ENCODE measurements around the gene THBS2.

Gene THBS2

DNA sequence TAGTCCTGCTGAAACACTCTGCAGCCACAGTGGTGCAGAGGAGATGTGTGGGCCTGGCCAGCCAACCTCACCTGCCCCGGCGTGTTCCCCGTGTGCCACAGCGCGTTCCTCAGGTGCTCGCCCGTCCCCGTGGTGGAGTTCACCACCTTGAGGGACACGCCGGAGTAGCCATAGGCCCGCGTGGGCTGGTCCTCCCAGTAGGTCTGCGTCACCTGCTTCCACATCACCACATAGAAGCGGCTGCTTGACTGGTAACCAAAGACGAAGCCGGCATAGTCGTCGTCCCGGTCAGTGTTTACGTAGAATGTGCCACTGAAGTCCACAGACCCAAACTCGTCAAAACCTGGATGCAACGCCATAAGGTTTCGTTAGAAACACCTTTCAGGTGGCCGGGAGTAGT, 31.5 kb downstream of the THBS2 start:
- Histone ChIP-seq H3K9ac (ENCODE audit: low read depth, low read length, poor library complexity, severe bottlenecking) (no peak overlapping the region), H3K36me3 (ENCODE audit: insufficient read depth, low read length) (no peaks in the 10 kb centered on the region), H3K4me3 (ENCODE audit: low read length, poor library complexity, severe bottlenecking) (no peak overlapping the region), H3K4me1 (ENCODE audit: insufficient read depth, low read length, poor library complexity, severe bottlenecking) (no peaks in the 10 kb centered on the region), H3F3A (ENCODE audit: low read depth) (no peaks in the 10 kb centered on the region), H3K79me2 (ENCODE audit: insufficient read depth, low read length) (no peaks in the 10 kb centered on the region), H3K27me3 (ENCODE audit: insufficient read depth, low read length, poor library complexity, severe bottlenecking) (no peaks in the 10 kb centered on the region), H3K4me2 (ENCODE audit: low read depth, low read length, poor library complexity, severe bottlenecking) (no peak overlapping the region), H3K9me2 (replicated peaks; ENCODE audit: low read depth, low read length) (no peaks in the 10 kb centered on the region), H4K20me1 (ENCODE audit: insufficient read depth, low read length, poor library complexity, severe bottlenecking) (no peaks in the 10 kb centered on the region), H3K9me3 (ENCODE audit: insufficient read depth, low read depth, low read length) (peaks cover 13% of the 10 kb centered on the region; the same call in 1 of the 2 replicates), H2AFZ (ENCODE audit: low read length) (no peak overlapping the region)
- TF ChIP-seq EZH2phosphoT487 (IDR thresholded peaks at IDR 0.05; ENCODE audit: borderline replicate concordance) = no peak
- TF ChIP-seq, protein P1, sequence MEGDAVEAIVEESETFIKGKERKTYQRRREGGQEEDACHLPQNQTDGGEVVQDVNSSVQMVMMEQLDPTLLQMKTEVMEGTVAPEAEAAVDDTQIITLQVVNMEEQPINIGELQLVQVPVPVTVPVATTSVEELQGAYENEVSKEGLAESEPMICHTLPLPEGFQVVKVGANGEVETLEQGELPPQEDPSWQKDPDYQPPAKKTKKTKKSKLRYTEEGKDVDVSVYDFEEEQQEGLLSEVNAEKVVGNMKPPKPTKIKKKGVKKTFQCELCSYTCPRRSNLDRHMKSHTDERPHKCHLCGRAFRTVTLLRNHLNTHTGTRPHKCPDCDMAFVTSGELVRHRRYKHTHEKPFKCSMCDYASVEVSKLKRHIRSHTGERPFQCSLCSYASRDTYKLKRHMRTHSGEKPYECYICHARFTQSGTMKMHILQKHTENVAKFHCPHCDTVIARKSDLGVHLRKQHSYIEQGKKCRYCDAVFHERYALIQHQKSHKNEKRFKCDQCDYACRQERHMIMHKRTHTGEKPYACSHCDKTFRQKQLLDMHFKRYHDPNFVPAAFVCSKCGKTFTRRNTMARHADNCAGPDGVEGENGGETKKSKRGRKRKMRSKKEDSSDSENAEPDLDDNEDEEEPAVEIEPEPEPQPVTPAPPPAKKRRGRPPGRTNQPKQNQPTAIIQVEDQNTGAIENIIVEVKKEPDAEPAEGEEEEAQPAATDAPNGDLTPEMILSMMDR (conservative IDR thresholded peaks at IDR 0.05; ENCODE audit: low read length) = no peak

DNA sequence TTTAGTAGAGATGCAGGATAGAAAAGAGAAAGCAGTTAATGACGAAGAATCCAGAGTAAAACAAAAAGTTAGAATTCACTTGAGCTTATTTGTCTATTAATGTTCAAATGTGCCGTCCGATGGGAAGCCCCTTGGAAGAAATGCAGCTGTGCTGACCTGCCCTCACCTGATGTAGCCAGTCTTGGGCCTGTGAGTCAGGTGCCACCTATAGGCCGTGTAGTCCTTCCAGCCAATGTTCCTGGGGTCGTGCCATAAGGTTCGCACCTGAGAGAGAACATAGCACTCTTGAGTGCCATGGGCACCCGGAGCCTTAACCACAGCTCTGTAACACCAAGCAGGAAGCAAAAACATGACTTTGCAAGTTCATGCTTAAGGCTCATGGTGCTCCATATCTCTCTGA, 32.4 kb downstream of the THBS2 start:
- H4K20me1 ChIP-seq (ENCODE audit: insufficient read depth, low read length, poor library complexity, severe bottlenecking) = no peaks in the 10 kb centered on the region
- H3K36me3 ChIP-seq (ENCODE audit: insufficient read depth, low read length) = no peaks in the 10 kb centered on the region
- no peak for TF ChIP-seq EZH2phosphoT487 (IDR thresholded peaks at IDR 0.05; ENCODE audit: borderline replicate concordance)
- TF ChIP-seq, protein P1 (conservative IDR thresholded peaks at IDR 0.05; ENCODE audit: low read length) = no peak
- no peak overlapping the region for H3K9ac ChIP-seq (ENCODE audit: low read depth, low read length, poor library complexity, severe bottlenecking)
- no peaks in the 10 kb centered on the region for H3F3A ChIP-seq (ENCODE audit: low read depth)
- H3K79me2 ChIP-seq (ENCODE audit: insufficient read depth, low read length) = no peaks in the 10 kb centered on the region
- no peak overlapping the region for H3K4me2 ChIP-seq (ENCODE audit: low read depth, low read length, poor library complexity, severe bottlenecking)
- H3K4me3 ChIP-seq (ENCODE audit: low read length, poor library complexity, severe bottlenecking) = no peak overlapping the region
- H3K9me3 ChIP-seq (ENCODE audit: insufficient read depth, low read depth, low read length) = peaks cover 13% of the 10 kb centered on the region; the same call in 1 of the 2 replicates
- no peaks in the 10 kb centered on the region for H3K4me1 ChIP-seq (ENCODE audit: insufficient read depth, low read length, poor library complexity, severe bottlenecking)
- no peak overlapping the region for H2AFZ ChIP-seq (ENCODE audit: low read length)
- H3K27me3 ChIP-seq (ENCODE audit: insufficient read depth, low read length, poor library complexity, severe bottlenecking) = no peaks in the 10 kb centered on the region
- H3K9me2 ChIP-seq (replicated peaks; ENCODE audit: low read depth, low read length) = no peaks in the 10 kb centered on the region

DNA sequence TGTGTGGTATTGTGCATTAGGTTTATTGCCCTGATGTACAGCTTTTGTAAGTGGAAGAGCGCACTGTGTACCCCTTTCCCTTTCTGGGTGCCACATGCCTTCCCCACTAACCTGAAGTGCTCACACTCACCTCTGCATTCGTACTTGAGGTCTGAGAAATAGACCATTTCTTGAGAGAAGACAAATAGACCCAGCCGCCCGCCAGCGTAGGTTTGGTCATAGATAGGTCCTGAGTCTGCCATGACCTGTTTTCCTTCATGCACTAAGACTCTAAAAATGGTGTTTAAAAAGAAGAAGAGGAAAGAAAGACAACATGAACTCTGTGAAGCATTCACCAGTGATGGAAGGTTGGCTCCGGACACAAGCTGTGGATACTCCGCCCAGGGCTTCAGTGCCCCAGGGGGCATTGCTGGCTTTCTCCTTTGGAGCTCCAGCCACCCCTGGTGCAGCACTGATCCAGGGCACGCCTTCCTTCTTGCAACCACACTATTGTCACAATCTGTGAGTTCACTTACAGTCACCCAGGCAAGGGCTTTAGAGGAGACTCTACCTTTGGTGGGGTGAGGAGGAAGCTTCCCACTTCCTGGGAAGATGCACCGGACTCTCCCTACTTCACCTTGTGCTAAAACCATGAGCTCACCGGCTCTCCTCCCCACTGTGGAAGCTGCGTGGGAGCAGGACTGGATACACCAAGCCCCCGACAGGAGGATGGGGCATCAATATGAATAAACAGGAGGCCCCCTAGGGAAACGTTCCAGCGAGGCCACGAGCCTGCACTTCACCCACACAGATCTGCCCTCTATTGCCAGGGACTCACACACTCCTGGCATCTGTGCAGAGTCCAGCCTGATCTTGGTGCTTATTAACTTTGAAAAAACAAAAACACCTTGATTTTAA, 33.3 kb downstream of the THBS2 start:
- Histone ChIP-seq H3K4me3 (ENCODE audit: low read length, poor library complexity, severe bottlenecking) (no peak overlapping the region), H3K36me3 (ENCODE audit: insufficient read depth, low read length) (no peaks in the 10 kb centered on the region), H3K9me3 (ENCODE audit: insufficient read depth, low read depth, low read length) (peaks cover 15% of the 10 kb centered on the region; the same call in 1 of the 2 replicates), H3K4me2 (ENCODE audit: low read depth, low read length, poor library complexity, severe bottlenecking) (no peak overlapping the region), H3K9ac (ENCODE audit: low read depth, low read length, poor library complexity, severe bottlenecking) (no peak overlapping the region), H3K27me3 (ENCODE audit: insufficient read depth, low read length, poor library complexity, severe bottlenecking) (no peaks in the 10 kb centered on the region), H4K20me1 (ENCODE audit: insufficient read depth, low read length, poor library complexity, severe bottlenecking) (no peaks in the 10 kb centered on the region), H3K79me2 (ENCODE audit: insufficient read depth, low read length) (no peaks in the 10 kb centered on the region), H3F3A (ENCODE audit: low read depth) (no peaks in the 10 kb centered on the region), H3K9me2 (replicated peaks; ENCODE audit: low read depth, low read length) (no peaks in the 10 kb centered on the region), H2AFZ (ENCODE audit: low read length) (no peak overlapping the region), H3K4me1 (ENCODE audit: insufficient read depth, low read length, poor library complexity, severe bottlenecking) (no peaks in the 10 kb centered on the region)
- TF ChIP-seq, protein P1 (conservative IDR thresholded peaks at IDR 0.05; ENCODE audit: low read length) = no peak
- TF ChIP-seq EZH2phosphoT487 (IDR thresholded peaks at IDR 0.05; ENCODE audit: borderline replicate concordance) = no peak
